Trophoblast cell (in vitro differentiated cells and primary cell): Measurements from ENCODE around the gene PSMB9.

ENCODE experiments used
- DNase-seq, 2 donors: peaks; one replicate each; pipeline ENCODE4 v3.0.0-alpha.2; 2016
- H2AFZ ChIP-seq: 2 replicates; pipeline ENCODE4 v1.6.1; 2013; ENCODE audit warnings: low read length, moderate library complexity, mild to moderate bottlenecking; ENCODE audit not compliant: insufficient read depth, poor library complexity
- H2AK5ac ChIP-seq: 2 replicates; pipeline ENCODE4 v1.6.1; 2013; ENCODE audit warnings: mild to moderate bottlenecking, low read length
- H2BK120ac ChIP-seq: 2 replicates; pipeline ENCODE4 v1.6.1; 2013; ENCODE audit warnings: low read length, mild to moderate bottlenecking, moderate library complexity; ENCODE audit not compliant: insufficient read depth, poor library complexity
- H2BK12ac ChIP-seq: 2 replicates; pipeline ENCODE4 v1.6.1; 2013; ENCODE audit warnings: mild to moderate bottlenecking, low read length, moderate library complexity
- H2BK5ac ChIP-seq: 2 replicates; pipeline ENCODE4 v1.6.1; 2013; ENCODE audit warnings: low read length, low read depth, moderate library complexity, mild to moderate bottlenecking; ENCODE audit not compliant: poor library complexity
- H3K14ac ChIP-seq: 2 replicates; pipeline ENCODE4 v1.6.1; 2013; ENCODE audit warnings: mild to moderate bottlenecking, low read length
- H3K18ac ChIP-seq: 2 replicates; pipeline ENCODE4 v1.6.1; 2013; ENCODE audit warnings: mild to moderate bottlenecking, low read length
- H3K23ac ChIP-seq: 2 replicates; pipeline ENCODE4 v1.6.1; 2013; ENCODE audit warnings: low read length
- H3K27ac ChIP-seq: 2 replicates; pipeline ENCODE4 v1.5.1; 2013; ENCODE audit warnings: low read depth, mild to moderate bottlenecking, inconsistent platforms, low read length, moderate library complexity
- H3K27me3 ChIP-seq: 2 replicates; pipeline ENCODE4 v1.6.1; 2013; ENCODE audit warnings: inconsistent platforms, mild to moderate bottlenecking, low read length, moderate library complexity; ENCODE audit not compliant: insufficient read depth
- H3K36me3 ChIP-seq, 2 experiments: 1 replicate in 1 of 2; 2 replicates in 1 of 2; pipeline ENCODE4 v1.6.1; 2013; ENCODE audit warnings: low read length in 2 of 2, mild to moderate bottlenecking in 2 of 2, moderate library complexity in 1 of 2; ENCODE audit not compliant: insufficient read depth in 2 of 2, control insufficient read depth in 1 of 2
- H3K4ac ChIP-seq: 2 replicates; pipeline ENCODE4 v1.6.1; 2013; ENCODE audit warnings: low read depth, mild to moderate bottlenecking, low read length, moderate library complexity
- H3K4me1 ChIP-seq, 2 experiments: 1 replicate in 1 of 2; 2 replicates in 1 of 2; pipeline ENCODE4 v1.6.1; 2013; ENCODE audit warnings: low read length in 2 of 2, mild to moderate bottlenecking in 2 of 2, moderate library complexity in 1 of 2; ENCODE audit not compliant: insufficient read depth in 2 of 2, control insufficient read depth in 1 of 2
- H3K4me2 ChIP-seq: 2 replicates; pipeline ENCODE4 v1.6.1; 2013; ENCODE audit warnings: inconsistent platforms, mild to moderate bottlenecking, low read length, moderate library complexity
- H3K4me3 ChIP-seq: 2 replicates; pipeline ENCODE4 v1.5.1; 2013; ENCODE audit warnings: mild to moderate bottlenecking, low read depth, low read length, inconsistent platforms
- H3K79me1 ChIP-seq: one replicate; pipeline ENCODE4 v1.6.1; 2013; ENCODE audit warnings: low read length
- H3K79me2 ChIP-seq: 2 replicates; pipeline ENCODE4 v1.6.1; 2013; ENCODE audit warnings: low read length, mild to moderate bottlenecking; ENCODE audit not compliant: control insufficient read depth, insufficient read depth, poor library complexity
- H3K9ac ChIP-seq: 2 replicates; pipeline ENCODE4 v1.6.1; 2013; ENCODE audit warnings: mild to moderate bottlenecking, low read length
- H3K9me3 ChIP-seq: 2 replicates; pipeline ENCODE4 v1.6.1; 2013; ENCODE audit warnings: low read depth, mild to moderate bottlenecking, control low read depth, inconsistent platforms, low read length; ENCODE audit not compliant: insufficient read depth
- H4K12ac ChIP-seq: 2 replicates; pipeline ENCODE4 v1.6.1; 2013; ENCODE audit warnings: low read depth, mild to moderate bottlenecking, low read length, moderate library complexity
- H4K8ac ChIP-seq: 2 replicates; pipeline ENCODE4 v1.6.1; 2013; ENCODE audit warnings: low read depth, mild to moderate bottlenecking, low read length, moderate library complexity
- H4K91ac ChIP-seq: one replicate; pipeline ENCODE4 v1.6.1; 2013; ENCODE audit warnings: low read depth, mild to moderate bottlenecking, low read length, moderate library complexity
- WGBS: extraction: QIAGEN DNeasy Blood & Tissue Kit; methylation state at CpG from one replicate; pipeline ENCODE4 v1.1.7; 2013; ENCODE audit warnings: missing lambda C conversion rate; ENCODE audit not compliant: insufficient read length, insufficient coverage; ENCODE audit errors: extremely low coverage; 5-methylcytosine and 5-hydroxymethylcytosine counted together

PSMB9 gene

GRCh38 chr6:32862725-32863124 is 8.7 kb downstream of the PSMB9 start:
- Histone ChIP-seq H3K4me2 (no peak overlapping the region), H3K9me3 (no peaks in the 10 kb centered on the region), H3K23ac (no peak overlapping the region), H2BK120ac (no peak overlapping the region), H3K36me3 (no peaks in the 10 kb centered on the region), H2BK12ac (no peak overlapping the region), H4K91ac (no peak overlapping the region), H4K12ac (no peak overlapping the region), H3K27me3 (peaks cover 4% of the 10 kb centered on the region), H3K18ac (no peak overlapping the region), H3K4me1 (no peaks in the 10 kb centered on the region), H2BK5ac (no peak overlapping the region), H3K79me1 (no peaks in the 10 kb centered on the region), H3K4me3 (no peak overlapping the region), H3K9ac (no peak overlapping the region), H2AK5ac (no peak overlapping the region), H4K8ac (no peak overlapping the region), H3K27ac (no peak overlapping the region), H3K79me2 (no peaks in the 10 kb centered on the region), H2AFZ (no peak overlapping the region), H3K4ac (no peak overlapping the region), H3K14ac (no peak overlapping the region)
- WGBS: no CpG with 5 or more reads among the region's 3 CpGs
- no peak for DNase-seq

GRCh38 chr6:32865724-32866443 is 11.9 kb downstream of the PSMB9 start:
- H3K4me1 ChIP-seq: no peaks in the 10 kb centered on the region
- no peak overlapping the region for H3K23ac ChIP-seq
- no peak overlapping the region for H3K14ac ChIP-seq
- no peak overlapping the region for H2BK12ac ChIP-seq
- H3K4ac ChIP-seq: no peak overlapping the region
- H3K9me3 ChIP-seq: no peaks in the 10 kb centered on the region
- no CpG with 5 or more reads among the region's 10 CpGs for WGBS
- H2AFZ ChIP-seq: no peak overlapping the region
- no peak overlapping the region for H3K18ac ChIP-seq
- no peak overlapping the region for H4K12ac ChIP-seq
- no peak overlapping the region for H2BK120ac ChIP-seq
- H3K4me3 ChIP-seq: no peak overlapping the region
- no peak overlapping the region for H4K8ac ChIP-seq
- H2AK5ac ChIP-seq: no peak overlapping the region
- no peak overlapping the region for H2BK5ac ChIP-seq
- H3K4me2 ChIP-seq: no peak overlapping the region
- no peaks in the 10 kb centered on the region for H3K27me3 ChIP-seq
- H3K79me2 ChIP-seq: no peaks in the 10 kb centered on the region
- H4K91ac ChIP-seq: no peak overlapping the region
- no peaks in the 10 kb centered on the region for H3K79me1 ChIP-seq
- DNase-seq: no peak
- H3K27ac ChIP-seq: no peak overlapping the region
- H3K9ac ChIP-seq: no peak overlapping the region
- H3K36me3 ChIP-seq: no peaks in the 10 kb centered on the region

DNA sequence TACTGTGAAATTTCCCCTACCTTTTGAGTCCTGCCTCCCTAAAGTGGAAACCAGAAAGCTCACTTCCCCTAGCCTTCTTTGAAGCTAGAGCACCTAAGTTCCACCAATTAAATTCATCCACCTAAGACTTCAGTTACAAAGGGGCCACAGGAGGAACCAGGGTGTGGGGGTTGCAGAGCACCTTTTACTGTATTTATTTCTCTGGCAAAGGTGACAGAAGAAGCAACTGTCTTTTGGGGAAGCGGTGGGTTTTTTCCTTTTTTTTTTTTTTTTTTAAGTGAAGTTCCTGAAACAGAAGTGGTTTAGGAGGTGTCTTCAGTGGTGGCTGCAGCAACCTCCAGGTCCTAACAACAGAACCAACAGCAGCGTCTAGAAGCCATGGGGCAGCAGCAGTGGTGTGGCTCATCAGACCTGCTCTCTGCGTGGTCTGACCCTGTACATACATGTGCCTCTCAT is 13.1 kb downstream of the PSMB9 start:
- no CpG with 5 or more reads among the region's 3 CpGs for whole genome bisulfite sequencing
- H4K12ac ChIP-seq: no peak overlapping the region
- no peak overlapping the region for H3K4me3 ChIP-seq

DNA sequence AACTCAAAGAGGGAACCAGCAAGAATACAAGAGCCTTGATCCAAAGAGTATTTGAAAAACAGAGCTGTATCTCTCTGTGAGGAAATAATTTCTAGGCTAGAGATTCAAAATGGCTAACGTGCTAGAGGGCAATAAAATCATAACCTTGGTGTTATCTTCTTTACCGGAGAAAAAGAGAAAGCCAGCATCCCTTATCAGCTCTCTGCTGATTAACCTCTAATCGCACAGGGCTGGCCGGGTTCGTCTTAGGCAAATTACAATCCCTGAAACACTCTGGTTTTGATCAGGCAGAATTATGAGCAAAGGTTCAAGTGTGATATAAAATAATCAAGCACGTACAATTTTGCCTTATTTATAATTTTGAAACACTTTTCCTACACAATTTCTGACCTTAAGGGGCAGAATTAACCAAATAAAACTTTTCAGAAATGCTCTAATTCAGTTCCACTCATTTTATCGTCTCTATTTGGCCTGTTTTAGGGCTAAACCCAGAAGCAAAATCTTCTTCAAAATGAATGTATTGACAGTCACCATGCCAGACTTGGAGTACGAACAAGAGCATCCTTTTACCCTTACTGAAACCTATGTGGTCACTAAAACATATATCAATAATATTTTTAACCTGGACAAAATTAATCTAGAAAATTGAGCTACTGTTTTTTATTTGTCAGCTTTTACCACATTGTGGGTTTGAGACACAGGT is 13.7 kb downstream of the PSMB9 start:
- no peak overlapping the region for H2BK12ac ChIP-seq
- no CpG with 5 or more reads among the region's 8 CpGs for WGBS
- H3K27ac ChIP-seq: no peak overlapping the region
- H3K36me3 ChIP-seq: no peaks in the 10 kb centered on the region
- DNase-seq: no peak
- no peaks in the 10 kb centered on the region for H3K79me1 ChIP-seq
- no peak overlapping the region for H3K4ac ChIP-seq
- no peak overlapping the region for H3K23ac ChIP-seq
- no peak overlapping the region for H3K4me3 ChIP-seq
- no peak overlapping the region for H2AFZ ChIP-seq
- no peaks in the 10 kb centered on the region for H3K27me3 ChIP-seq
- H4K12ac ChIP-seq: no peak overlapping the region
- H4K91ac ChIP-seq: no peak overlapping the region
- no peak overlapping the region for H3K18ac ChIP-seq
- no peaks in the 10 kb centered on the region for H3K79me2 ChIP-seq
- H2BK5ac ChIP-seq: no peak overlapping the region
- H3K9ac ChIP-seq: no peak overlapping the region
- no peak overlapping the region for H3K14ac ChIP-seq
- no peak overlapping the region for H3K4me2 ChIP-seq
- H3K4me1 ChIP-seq: no peaks in the 10 kb centered on the region
- no peak overlapping the region for H2AK5ac ChIP-seq
- H2BK120ac ChIP-seq: no peak overlapping the region
- H4K8ac ChIP-seq: no peak overlapping the region
- no peaks in the 10 kb centered on the region for H3K9me3 ChIP-seq

More for the DNA sequence above, 13.1 kb downstream of the PSMB9 start:
- H3K18ac ChIP-seq: no peak overlapping the region
- no peak overlapping the region for H4K8ac ChIP-seq
- no peak overlapping the region for H3K14ac ChIP-seq
- H3K9ac ChIP-seq: no peak overlapping the region
- H2BK12ac ChIP-seq: no peak overlapping the region
- no peaks in the 10 kb centered on the region for H3K4me1 ChIP-seq
- H3K27me3 ChIP-seq: no peaks in the 10 kb centered on the region
- no peak overlapping the region for H3K23ac ChIP-seq
- H3K79me1 ChIP-seq: no peaks in the 10 kb centered on the region
- H4K91ac ChIP-seq: no peak overlapping the region
- no peak overlapping the region for H2BK120ac ChIP-seq
- no peaks in the 10 kb centered on the region for H3K79me2 ChIP-seq
- no peak for DNase-seq
- H3K27ac ChIP-seq: no peak overlapping the region
- no peaks in the 10 kb centered on the region for H3K36me3 ChIP-seq
- no peak overlapping the region for H2AK5ac ChIP-seq
- no peak overlapping the region for H2BK5ac ChIP-seq
- H2AFZ ChIP-seq: no peak overlapping the region
- no peak overlapping the region for H3K4me2 ChIP-seq
- H3K9me3 ChIP-seq: no peaks in the 10 kb centered on the region
- H3K4ac ChIP-seq: no peak overlapping the region
